ACHN (cell line): ENCODE measurements around the gene CACNA1F.

Source experiments
- DNase-seq: peaks from one replicate; pipeline ENCODE4 v3.0.0-alpha.2; 2015
- in situ Hi-C: cut with HindIII; loops from 2 replicates; pipeline ENCODE4 v1.10.0; 2017; ENCODE audit warnings: low sequenced_read_pairs, low pct_ligation_motif_present, low pct_unique_long_range_greater_than_20kb

The CACNA1F gene

DNA sequence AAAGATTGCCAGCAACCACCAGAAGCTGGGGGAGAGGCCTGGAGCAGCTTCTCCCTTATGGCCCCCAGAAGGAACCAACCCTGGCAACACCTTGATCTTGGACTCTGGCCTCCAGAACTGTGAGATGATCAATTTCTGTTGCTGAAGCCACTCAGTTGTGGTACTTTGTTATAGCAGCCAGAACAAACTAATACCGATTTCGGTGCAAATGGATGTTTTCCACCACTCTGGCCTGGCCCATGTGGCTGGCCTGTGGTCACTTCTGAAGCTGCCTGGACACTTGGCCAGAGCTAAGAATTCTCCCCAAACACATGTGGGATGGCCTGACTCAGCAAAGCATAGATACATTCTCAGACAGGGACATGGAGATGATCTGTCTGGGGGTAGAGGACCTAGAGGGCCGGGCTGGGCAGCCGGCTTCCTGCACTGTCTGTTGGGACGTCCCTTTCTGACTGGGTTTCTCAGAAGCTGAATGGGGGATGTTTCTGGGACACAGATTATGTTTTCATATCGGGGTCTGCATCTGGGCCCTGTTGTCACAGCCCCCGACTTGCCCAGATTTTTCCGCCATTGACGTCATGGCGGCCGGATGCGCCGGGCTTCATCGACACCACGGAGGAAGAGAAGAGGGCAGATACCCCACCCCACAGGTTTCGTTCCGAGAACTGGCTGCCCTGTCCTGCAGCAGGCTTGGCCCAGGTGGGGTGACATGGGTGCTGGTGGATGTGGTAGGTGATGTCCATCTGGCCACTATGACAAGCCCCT is 27.3 kb upstream of the CACNA1F start:
- in situ Hi-C loops: no loop called here
- no peak for DNase-seq

DNA sequence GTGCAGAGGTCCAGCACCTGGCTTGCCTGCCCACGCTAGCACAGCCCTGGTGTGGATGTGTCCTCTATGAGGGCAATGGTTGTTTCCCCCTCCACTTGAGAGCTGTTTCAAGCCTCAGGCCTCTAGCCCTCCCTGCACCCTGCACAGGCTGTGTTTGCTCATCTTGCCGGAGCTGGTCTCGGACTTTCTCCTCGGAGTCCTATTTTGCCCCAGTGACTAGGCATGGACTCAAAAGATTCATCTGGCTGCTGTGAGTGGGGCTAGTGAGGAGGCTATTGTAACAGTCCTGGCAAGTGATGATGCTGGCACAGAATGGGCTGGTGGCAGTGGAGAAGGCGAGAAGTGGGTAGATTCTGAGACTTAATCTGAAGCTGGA is 25.6 kb upstream of the CACNA1F start:
- in situ Hi-C loops: no loop called here
- DNase-seq: no peak

DNA sequence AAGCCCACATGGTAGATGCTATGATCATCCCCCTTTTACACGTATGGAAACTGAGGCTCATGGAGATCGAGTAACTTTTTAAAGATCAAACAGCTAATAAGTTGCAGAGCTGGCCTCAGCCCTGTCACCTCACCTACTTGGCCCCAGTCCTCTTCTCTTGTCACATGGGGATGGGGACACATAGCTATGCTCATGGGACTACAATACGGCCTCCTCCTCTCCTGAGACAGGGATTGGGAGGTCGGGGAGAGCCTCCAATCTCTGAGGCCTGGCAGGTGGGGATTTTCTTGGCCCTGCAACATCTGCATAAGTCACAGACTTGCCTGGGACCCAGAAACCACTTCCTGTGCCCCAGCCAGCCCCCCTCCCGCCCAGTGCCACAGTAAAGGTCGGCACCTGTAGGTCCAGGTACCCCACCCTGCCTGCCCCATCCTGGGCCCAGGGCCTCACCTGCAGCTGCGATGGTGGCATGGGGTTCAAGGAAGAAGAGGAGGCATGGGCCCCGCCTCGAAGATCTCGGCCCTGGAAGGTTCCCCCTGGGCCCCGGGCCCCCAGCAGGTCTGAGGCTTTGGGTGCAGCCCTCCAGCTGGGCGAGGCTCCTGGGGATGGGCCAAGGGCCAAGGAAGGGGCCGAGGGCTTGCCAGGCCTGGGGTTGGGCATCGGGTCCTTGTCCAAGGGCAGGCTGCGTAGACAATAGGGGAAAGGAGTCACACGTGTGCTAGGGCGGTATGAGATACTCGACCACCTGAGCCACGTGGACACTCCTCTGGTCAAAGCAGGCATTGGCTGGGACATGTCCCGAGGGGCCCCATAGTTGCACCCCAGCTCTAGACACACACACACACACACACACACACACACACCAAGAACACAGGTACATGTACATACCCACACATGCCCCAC is 25.0 kb upstream of the CACNA1F start:
- in situ Hi-C loops: no loop called here
- no peak for DNase-seq

DNA sequence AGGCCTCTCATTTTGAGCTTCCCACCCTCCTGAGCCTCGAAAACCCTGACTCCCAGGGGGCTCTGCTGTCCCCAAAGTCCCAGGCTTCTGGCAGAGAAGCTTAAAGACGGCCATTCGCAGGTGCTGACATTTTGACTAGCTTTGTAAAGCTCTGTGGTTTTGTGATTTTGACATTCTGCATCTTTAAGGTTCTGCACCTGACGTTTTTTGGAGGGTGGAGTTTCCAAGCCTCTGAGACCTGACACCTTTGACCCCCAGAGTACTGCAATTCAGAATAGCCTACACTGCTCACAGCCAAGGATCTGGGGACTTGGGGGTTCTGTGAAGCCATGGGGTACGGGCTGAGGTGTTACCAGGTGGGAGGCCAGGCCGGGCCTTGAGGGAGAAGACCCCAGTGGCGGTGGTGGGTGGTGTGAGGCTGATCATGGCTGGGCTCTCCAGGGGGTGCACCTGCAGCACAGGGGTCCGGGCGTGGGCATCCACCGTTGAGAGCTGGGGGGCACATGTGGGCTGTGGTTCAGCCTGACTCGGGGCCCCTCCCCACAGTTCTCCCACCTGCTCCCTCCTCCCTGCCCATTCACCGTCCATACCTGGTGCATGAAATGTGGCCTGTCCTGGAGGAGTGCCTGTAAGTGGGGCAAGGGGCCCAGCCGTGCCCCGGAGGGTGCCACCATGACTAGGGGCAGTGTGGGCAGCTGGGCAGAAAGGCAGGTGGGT is 24.1 kb upstream of the CACNA1F start:
- in situ Hi-C loops: no loop called here
- DNase-seq: no peak

DNA sequence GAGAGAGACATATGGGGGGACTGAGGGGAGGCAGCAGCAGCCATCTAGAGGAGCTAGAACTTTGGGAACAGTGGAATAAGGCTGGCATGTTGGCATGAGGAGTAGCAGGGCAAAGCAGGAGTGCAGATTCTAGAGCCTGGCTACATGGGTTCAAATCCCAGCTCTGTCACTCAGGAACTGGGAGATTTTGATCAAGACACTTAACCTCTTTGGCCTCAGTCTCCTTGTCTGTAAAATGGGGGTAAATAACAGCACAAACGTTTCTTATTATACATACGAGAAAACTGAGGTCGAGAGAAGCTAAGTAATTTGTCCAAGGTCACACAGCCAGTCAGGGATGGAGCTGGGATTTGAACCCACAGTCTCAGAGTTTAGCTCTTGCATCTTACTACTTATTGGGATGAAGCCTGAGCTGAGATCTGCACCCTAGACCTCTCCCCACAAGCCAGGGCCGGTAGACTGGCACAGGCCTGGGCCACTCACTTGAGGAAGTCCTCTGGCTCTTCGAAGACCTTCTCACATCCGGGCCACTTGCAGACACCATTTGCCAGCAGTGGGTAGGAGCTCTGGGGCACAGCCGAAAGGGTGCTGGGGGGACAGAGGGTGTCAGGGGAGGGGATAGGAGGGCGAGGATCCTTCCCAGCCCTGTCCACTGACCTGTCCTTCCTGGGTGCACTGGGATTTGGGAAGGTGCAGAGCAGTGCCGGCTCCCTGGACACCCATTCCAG is 23.3 kb upstream of the CACNA1F start:
- in situ Hi-C loops: no loop called here

DNA sequence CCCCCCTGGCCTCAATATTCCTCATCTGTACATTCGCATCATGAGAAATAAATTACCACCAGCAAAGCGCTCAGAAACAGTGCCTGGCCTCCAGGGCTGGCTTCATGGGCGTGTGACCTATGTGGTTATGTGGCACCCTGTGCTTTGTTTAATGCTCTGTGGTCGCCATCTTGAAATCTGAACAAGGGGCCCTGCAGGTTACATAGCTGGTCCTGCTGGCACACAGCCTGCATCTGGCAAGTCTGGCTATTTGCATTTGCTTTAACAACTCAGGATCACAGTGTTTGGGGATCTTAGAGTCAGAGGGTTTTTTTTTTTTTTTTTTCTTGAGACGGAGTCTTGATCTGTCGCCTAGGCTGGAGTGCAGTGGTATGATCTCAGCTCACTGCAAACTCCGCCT is 21.5 kb upstream of the CACNA1F start:
- in situ Hi-C loops: no loop called here
- DNase-seq: no peak

More for the DNA sequence above, 23.3 kb upstream of the CACNA1F start:
- DNase-seq: no peak

DNA sequence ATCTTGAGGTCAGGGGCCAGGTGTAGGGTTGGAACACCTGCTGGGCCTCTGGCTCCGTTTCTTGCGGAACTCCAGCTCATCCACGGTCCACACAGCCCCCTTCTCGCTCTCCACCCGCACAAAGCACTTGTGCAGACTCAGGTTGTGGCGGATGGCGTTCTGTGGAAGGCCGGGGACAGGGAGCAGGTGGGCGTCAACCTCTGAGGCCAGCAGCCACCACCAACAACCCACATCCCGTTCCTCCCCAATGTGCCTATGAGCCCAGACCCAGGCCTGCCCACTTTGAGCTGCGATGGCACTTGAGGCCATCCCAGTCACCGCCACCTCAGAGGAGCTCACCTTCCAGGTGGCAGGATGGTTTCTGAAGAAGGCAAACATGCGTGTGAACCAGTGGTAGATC is 18.2 kb upstream of the CACNA1F start:
- no peak for DNase-seq
- in situ Hi-C loops: no loop called here

DNA sequence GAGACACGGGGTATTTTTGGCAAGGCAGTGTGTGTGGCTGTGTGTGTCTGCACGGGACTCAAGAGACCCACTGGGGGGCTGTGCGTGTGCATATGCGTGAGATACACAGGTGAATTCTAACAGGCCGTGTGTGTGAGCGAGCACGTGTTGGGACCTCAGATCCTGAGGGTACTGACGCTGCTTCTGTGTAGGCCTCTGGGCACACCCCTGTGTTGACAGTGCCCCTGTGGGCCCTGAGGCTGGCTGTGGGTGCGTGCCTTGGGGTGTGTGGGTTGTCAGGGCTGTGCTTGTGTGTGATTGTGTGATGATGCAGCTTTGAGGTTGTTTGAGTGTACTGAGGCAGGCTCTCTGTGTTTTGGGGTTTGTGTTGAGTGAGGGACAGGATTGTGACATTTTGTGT is 17.4 kb upstream of the CACNA1F start:
- in situ Hi-C loops: no loop called here
- DNase-seq: no peak

DNA sequence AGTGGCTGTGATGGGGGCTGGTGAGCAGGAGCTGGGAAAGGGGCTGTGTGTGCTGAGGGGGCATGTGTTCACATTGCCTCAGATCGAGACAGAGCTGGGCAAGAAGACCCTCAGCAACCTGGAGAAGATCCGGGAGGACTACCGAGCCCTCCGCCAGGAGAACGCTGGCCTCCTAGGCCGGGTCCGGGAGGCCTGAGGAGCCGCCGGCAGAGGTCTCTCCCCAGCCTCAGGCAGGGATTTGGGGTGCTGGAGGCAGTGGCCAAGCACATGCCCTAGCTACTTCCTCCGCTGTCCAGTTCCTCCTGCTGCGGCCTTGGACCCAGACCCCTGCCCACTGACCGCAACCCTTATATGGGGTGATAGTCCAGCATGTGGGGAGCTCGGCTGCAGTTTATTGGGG is 16.9 kb upstream of the CACNA1F start:
- in situ Hi-C loops: no loop called here
- no peak for DNase-seq

DNA sequence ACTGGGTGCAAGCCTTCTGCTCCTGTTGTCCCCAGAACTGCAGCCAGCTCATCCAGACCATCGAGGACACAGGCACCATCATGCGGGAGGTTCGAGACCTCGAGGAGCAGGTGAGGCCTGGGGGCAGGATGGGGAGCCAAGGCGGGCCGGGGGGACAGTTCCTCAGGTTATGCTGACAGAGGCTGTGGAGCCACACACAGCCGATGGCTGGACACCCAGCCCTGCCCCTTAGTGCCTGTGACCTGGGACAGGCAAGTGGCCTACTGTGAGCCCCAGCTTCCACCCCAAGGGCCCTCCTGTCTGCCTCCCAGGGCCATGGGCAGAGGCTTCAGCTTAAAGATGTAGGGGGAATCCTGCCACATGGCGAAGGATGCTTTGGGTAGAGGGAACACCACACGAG is 16.5 kb upstream of the CACNA1F start:
- in situ Hi-C loops: no loop called here
- no peak for DNase-seq

DNA sequence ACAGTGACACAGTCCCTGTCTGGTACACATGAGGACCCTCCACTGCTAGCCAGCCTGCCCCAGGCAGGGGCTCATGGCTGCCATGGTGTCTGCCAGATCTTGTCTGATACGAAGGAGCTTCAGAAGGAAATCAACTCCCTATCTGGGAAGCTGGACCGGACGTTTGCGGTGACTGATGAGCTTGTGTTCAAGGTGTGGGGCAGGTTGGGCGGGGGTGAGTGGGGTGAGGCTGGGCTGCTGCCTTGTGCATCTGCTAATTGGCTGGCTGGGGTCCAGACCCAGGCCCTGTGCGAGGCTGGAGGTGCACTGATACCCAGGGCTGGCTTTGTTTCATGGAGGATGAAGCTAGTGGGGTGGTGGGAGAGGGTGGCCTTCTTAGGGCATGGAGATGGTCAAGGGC is 15.9 kb upstream of the CACNA1F start:
- in situ Hi-C loops: no loop called here
- no peak for DNase-seq

DNA sequence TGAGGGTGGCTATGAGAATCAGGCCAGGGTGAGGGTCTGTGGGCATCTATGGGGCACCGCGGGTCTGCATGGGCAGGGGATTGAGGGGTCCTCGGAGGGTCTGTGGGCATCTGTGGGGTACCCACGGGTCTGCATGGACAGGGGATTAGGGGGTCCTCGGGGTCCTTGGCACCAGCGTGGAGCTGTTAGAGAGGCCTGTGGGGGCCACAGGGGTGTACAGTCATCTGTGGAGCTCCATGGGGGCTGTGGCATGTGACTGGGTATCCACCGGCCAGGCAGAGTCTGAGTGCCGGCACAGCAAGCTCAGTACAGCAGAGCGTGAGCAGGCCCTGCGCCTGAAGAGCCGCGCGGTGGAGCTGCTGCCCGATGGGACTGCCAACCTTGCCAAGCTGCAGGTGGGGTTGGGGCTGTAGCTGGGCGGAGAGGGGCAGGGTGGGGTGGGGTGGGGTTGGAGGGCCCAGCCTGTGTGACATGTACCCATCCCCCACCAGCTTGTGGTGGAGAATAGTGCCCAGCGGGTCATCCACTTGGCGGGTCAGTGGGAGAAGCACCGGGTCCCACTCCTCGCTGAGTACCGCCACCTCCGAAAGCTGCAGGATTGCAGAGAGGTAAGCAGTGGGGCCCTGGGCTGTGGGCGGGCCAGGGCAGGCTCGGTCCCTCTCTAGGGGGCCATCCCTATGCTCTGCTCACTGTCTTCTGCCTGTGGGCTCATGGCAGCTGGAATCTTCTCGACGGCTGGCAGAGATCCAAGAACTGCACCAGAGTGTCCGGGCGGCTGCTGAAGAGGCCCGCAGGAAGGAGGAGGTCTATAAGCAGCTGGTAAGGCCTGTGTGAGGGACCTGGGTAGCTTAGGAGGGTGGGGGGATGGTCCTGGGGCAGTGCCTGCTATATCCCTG is 15.0 kb upstream of the CACNA1F start:
- in situ Hi-C loops: no loop called here
- DNase-seq: no peak

DNA sequence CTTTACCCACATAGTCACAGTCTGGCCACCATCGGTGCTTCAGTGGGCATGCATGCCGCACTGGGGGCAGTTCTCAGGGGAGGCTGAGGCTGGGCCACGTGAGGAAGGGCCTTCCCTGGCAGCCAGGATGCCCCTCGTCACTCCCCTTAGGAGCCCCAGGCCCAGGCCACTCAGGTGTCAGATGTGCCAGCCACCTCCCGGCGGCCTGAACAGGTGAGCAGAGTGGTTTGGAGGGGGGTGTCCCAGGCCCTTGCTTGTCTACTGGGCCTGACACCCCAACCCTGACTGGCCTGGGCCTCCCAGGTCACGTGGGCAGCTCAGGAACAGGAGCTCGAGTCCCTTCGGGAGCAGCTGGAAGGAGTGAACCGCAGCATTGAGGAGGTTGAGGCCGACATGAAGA is 14.2 kb upstream of the CACNA1F start:
- in situ Hi-C loops: no loop called here
- DNase-seq: no peak

DNA sequence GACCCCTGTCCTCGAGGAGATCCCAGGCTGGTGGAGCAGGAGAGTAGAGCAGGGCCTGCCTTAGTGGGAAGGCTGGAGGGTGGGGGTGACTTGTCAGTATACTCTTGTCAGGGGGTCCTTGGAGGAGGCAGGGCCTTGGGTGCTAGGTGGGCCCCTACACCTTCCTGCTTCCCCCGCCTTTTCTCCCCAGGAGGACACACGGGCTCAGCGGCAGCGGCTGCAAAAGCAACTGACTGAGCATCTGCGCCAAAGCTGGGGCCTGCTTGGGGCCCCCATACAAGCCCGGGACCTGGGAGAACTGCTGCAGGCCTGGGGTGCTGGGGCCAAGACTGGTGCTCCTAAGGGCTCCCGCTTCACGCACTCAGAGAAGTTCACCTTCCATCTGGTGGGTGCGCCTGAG is 13.4 kb upstream of the CACNA1F start:
- no peak for DNase-seq
- in situ Hi-C loops: no loop called here

DNA sequence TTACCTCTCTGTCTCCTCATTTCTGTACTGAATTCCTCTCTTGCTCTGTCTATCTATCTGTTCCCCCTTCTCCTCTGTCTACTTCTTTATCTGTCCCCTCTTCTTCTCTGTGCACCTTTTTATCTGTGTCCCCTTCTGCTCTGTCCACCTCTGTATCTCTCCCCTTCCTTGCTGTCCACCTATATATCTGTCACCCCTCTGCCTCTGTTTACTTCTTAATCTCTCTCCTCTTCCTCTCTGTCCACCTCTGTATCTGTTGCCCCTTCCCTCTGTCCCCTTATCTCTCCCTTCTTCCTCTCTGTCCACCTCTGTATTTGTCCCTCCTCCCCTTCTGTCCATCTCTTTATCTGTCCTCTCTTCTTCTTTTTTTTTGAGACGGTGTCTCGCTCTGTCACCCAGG is 11.1 kb upstream of the CACNA1F start:
- in situ Hi-C loops: no loop called here
- DNase-seq: no peak

DNA sequence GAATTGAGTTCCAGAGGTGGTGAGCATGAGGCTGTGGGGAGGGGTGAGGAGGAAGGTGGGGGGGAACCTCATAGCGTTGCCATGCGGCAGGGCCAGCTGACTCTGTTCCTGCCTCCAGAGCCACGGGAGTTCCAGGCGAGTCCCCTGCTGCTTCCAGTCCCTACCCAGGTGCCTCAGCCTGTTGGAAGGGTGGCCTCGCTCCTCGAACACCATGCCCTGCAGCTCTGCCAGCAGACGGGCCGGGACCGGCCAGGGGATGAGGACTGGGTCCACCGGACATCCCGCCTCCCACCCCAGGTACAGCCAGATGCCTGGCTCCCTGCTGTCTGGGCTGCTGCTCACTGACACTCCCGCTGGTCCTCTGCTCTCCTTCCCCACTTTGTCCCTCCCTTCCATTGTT is 10.0 kb upstream of the CACNA1F start:
- in situ Hi-C loops: no loop called here
- no peak for DNase-seq

DNA sequence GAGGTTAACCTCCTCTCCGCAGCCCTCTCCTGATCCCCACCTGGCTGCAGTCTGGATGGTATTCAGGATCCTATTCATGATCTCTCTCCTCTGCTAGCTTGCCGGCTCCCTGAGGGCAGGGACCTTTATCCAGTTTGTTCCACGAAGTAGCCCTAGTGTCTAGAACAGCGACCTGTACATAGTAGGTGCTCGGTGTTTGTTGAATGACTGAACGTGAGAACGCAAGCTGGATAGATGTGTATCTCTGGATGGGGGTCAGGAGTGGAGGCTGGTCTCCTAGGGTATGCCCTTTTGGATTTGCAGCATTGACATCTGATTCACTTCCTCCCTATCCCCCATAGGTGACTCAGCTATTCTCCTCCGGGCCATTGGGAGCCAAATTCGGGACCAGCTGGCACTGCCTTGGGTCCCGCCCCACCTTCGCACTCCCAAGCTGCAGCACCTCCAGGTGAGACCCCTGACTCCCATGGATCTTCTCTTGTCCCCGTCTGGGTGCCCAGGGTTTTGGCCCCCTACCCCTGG is 9.5 kb upstream of the CACNA1F start:
- in situ Hi-C loops: no loop called here
- no peak for DNase-seq

DNA sequence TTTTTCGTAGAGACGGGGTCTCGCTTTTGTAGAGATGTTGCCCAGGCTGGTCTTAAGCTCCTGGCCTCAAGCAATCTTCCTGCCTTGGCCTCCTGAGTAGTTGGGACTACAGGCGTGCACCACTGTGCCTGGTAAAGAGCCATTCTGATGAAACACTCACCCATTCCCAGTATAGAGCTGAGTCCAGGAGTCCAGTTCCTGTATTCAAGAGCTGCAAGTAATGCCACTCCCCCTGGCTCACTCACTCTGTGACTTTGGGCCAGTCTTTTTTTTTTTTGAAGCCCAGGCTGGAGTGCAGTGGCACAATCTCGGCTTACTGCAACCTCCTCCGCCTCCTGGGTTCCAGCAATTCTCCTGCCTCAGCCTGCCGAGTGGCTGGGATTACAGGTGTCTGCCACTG is 5.6 kb upstream of the CACNA1F start:
- in situ Hi-C loops: no loop called here
- DNase-seq: no peak
